PFSK-1 (cell line): ENCODE data around the gene SLC7A10.

Experiments
- FOXP2 ChIP-seq: optimal IDR thresholded peaks from 2 replicates; pipeline ENCODE3; 2011; ENCODE audit warnings: borderline replicate concordance, control low read depth, inconsistent platforms; ENCODE audit not compliant: insufficient read depth; ENCODE audit errors: extremely low read length, extremely low read depth
- POLR2AphosphoS5 ChIP-seq: IDR thresholded peaks from 2 replicates; pipeline ENCODE4 v1.6.1; 2012; ENCODE audit warnings: low read depth, mild to moderate bottlenecking, control low read depth, low read length, moderate library complexity
- SIN3A ChIP-seq: IDR thresholded peaks from 2 replicates; pipeline ENCODE4 v1.6.1; 2012; ENCODE audit warnings: mild to moderate bottlenecking, low read length, moderate library complexity, borderline replicate concordance; ENCODE audit not compliant: insufficient read depth
- TAF1 ChIP-seq: IDR thresholded peaks from 2 replicates; pipeline ENCODE4 v1.6.1; 2012; ENCODE audit warnings: low read length, control low read depth, borderline replicate concordance; ENCODE audit not compliant: insufficient read depth
- TF ChIP-seq, protein P1 (sequence below), 2 experiments: IDR thresholded peaks; 2 replicates each; pipeline versions ENCODE4 v1.6.1 to v1.8.0; 2011 to 2012; ENCODE audit warnings: low read depth in 2 of 2, low read length in 2 of 2, control low read depth in 1 of 2, inconsistent platforms in 1 of 2, mild to moderate bottlenecking in 1 of 2, moderate library complexity in 1 of 2; ENCODE audit not compliant: insufficient read depth in 1 of 2

GRCh38 chr19:33263325-33264023, 37.8 kb upstream of the SLC7A10 start:
- TF ChIP-seq POLR2AphosphoS5: no peak
- TF ChIP-seq FOXP2: no peak
- no peak for TF ChIP-seq TAF1
- TF ChIP-seq, protein P1, sequence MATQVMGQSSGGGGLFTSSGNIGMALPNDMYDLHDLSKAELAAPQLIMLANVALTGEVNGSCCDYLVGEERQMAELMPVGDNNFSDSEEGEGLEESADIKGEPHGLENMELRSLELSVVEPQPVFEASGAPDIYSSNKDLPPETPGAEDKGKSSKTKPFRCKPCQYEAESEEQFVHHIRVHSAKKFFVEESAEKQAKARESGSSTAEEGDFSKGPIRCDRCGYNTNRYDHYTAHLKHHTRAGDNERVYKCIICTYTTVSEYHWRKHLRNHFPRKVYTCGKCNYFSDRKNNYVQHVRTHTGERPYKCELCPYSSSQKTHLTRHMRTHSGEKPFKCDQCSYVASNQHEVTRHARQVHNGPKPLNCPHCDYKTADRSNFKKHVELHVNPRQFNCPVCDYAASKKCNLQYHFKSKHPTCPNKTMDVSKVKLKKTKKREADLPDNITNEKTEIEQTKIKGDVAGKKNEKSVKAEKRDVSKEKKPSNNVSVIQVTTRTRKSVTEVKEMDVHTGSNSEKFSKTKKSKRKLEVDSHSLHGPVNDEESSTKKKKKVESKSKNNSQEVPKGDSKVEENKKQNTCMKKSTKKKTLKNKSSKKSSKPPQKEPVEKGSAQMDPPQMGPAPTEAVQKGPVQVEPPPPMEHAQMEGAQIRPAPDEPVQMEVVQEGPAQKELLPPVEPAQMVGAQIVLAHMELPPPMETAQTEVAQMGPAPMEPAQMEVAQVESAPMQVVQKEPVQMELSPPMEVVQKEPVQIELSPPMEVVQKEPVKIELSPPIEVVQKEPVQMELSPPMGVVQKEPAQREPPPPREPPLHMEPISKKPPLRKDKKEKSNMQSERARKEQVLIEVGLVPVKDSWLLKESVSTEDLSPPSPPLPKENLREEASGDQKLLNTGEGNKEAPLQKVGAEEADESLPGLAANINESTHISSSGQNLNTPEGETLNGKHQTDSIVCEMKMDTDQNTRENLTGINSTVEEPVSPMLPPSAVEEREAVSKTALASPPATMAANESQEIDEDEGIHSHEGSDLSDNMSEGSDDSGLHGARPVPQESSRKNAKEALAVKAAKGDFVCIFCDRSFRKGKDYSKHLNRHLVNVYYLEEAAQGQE (IDR thresholded peaks at IDR 0.05; ENCODE audit: insufficient read depth in 1 of 2, low read depth in 2 of 2, low read length in 2 of 2): no peak
- no peak for TF ChIP-seq SIN3A
